Upper lobe of left lung (tissue), 4 donors: ENCODE data around the gene PATZ1.
A peak's percentile ranks its signal among the peaks of the same experiment; 100 is the strongest.

Source experiments
- EP300 ChIP-seq, 4 donors: sonication (generic); formaldehyde crosslinking; IDR thresholded peaks; one replicate each; pipeline ENCODE4 v1.5.1; 2017; ENCODE audit warnings: antibody characterized with exemption in 4 of 4, control low read depth in 2 of 4
- POLR2A ChIP-seq, 4 donors: fragments of 450-650 bp; IDR thresholded peaks; one replicate each; pipeline ENCODE4 v1.5.1; 2016 to 2017; ENCODE audit warnings: antibody characterized with exemption in 4 of 4, mild to moderate bottlenecking in 2 of 4
- POLR2AphosphoS5 ChIP-seq, 2 donors: sonication (generic); formaldehyde crosslinking; IDR thresholded peaks; one replicate each; pipeline ENCODE4 v1.5.1; 2017; ENCODE audit warnings: antibody characterized with exemption in 2 of 2
- TF ChIP-seq, protein P1 (sequence below), 6 experiments: fragments of 450-650 bp in 4 of 6; fragments of 200-600 bp in 2 of 6; sonication (generic) in 2 of 6; IDR thresholded peaks; one replicate each; pipeline ENCODE4 v1.5.1; 2016 to 2019; ENCODE audit warnings: antibody characterized with exemption in 6 of 6

DNA sequence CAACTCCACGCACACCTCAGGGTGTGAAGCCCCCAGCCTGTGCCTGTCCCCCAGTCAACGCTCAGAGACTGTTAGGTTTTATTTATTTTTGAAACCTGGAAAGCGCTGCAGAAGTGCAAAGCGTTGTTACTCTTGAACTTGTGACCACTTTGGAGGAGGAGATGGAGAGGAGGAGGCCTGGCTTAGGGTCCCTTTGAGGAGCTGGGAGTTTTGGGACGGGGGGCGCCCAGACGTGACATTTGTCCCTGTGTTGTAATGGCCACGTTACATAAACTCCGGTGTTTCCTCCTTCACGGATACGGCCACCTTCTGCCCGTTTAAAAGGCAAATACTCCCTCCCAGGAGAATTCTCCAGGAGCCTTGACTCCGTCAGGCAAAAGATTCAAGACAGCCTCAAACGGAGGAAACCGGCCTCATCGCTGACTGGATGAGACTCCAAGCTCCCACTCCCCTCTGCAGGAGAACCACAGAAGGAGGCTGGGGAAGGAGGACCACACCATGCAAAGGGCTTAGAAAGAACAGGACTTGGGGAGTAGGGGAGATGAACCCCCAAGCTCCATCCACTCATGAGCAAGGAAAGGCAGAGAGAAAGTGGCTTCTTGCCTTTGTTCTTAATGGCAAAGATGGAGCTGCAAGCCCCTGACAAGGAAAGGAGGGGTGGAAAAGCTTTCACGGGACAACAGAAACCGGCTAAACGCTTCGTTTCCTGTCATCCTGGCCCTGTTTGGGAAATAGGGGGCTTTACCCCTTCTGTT lies 54.5 kb downstream of the PATZ1 start:
- TF ChIP-seq, protein P1, sequence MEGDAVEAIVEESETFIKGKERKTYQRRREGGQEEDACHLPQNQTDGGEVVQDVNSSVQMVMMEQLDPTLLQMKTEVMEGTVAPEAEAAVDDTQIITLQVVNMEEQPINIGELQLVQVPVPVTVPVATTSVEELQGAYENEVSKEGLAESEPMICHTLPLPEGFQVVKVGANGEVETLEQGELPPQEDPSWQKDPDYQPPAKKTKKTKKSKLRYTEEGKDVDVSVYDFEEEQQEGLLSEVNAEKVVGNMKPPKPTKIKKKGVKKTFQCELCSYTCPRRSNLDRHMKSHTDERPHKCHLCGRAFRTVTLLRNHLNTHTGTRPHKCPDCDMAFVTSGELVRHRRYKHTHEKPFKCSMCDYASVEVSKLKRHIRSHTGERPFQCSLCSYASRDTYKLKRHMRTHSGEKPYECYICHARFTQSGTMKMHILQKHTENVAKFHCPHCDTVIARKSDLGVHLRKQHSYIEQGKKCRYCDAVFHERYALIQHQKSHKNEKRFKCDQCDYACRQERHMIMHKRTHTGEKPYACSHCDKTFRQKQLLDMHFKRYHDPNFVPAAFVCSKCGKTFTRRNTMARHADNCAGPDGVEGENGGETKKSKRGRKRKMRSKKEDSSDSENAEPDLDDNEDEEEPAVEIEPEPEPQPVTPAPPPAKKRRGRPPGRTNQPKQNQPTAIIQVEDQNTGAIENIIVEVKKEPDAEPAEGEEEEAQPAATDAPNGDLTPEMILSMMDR (IDR thresholded peaks at IDR 0.05), result no peak
- TF ChIP-seq POLR2AphosphoS5 (IDR thresholded peaks at IDR 0.05) (peak in 1 of 2 donors; percentile 7), POLR2A (IDR thresholded peaks at IDR 0.05) (no peak), EP300 (IDR thresholded peaks at IDR 0.05) (no peak)
